Activated CD4-positive, CD25-positive, alpha-beta regulatory T cell (primary cell): Measurements from ENCODE around the gene KLF11.
"Not testable (repeated sequence)": the region's sequence is repeated elsewhere in the genome, so short reads cannot be mapped to it uniquely, and the experiment has no call there.

Source experiments
- DNase-seq, 4 experiments: peaks; one replicate each; lab custom pipeline; 2025; lab: John Stamatoyannopoulos, UW

KLF11 gene

GRCh38 chr2:10085043-10085667 is 41.8 kb downstream of the KLF11 start:
- DNase-seq = no peak

DNA sequence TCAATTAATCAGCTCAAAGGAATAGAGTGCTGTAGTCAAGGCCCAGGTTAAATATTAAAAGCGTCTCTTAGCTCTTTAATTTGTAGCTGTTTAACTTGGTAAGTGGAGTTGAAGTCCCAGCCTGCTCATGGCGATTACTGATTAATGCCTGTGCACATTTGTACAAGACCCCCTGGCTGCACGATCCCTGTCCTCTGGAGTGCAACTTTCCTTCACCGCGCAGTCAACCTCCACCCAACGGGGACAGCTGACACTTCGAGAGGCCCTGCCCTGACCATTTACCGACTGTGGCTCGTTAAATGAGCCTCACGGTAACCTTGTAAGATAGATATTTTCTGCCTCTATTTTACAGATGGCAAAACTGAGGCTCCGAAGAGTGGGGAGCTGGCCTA is 42.3 kb downstream of the KLF11 start:
- no peak for DNase-seq

DNA sequence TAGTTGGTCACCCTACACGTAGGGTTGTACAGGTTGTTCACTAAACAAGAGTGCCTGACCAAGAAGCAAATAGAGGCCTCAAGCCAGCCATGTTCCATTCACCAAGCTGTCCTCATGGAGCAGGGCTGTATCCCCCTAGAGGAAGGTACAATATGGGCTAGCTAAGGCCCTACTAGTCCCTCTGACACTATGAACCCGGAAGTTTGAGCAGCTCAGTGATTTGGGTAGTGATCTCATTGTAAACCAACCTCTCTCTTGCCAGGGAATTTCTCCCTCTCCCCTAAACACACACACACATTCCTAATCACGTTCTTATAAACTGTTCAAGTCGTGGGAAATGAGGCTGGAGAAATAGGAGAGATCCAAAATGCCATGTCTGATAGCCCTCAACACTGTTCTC is 43.6 kb downstream of the KLF11 start:
- DNase-seq = no peak

DNA sequence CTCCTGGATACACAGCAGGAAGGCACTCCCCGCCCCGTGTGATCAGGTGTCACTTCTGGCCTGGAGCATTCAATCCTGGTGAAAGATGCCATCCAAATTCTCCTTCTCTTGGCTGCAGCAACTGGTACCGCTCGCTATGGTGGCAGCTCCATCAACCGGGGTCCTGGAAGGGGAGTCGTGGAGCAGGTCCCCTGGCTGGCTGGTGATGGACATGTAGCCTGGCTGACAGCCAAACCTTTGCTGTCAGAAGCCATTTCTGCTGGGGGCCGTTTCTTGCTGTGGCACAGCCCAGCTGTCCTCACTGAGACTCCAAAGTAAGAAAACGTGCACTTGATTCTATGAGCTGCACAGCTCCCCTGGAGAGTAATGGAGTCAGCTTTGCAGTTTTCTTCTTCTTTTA is 44.0 kb downstream of the KLF11 start:
- DNase-seq = no peak

- no peak for DNase-seq
These were observed 46.3 kb downstream of the KLF11 start for GRCh38 chr2:10089565-10090190.

- no peak for DNase-seq
These were observed 48.0 kb downstream of the KLF11 start for GRCh38 chr2:10091182-10091888.

- not testable (repeated sequence) for DNase-seq
These were observed 48.5 kb downstream of the KLF11 start for GRCh38 chr2:10091889-10092244.

DNA sequence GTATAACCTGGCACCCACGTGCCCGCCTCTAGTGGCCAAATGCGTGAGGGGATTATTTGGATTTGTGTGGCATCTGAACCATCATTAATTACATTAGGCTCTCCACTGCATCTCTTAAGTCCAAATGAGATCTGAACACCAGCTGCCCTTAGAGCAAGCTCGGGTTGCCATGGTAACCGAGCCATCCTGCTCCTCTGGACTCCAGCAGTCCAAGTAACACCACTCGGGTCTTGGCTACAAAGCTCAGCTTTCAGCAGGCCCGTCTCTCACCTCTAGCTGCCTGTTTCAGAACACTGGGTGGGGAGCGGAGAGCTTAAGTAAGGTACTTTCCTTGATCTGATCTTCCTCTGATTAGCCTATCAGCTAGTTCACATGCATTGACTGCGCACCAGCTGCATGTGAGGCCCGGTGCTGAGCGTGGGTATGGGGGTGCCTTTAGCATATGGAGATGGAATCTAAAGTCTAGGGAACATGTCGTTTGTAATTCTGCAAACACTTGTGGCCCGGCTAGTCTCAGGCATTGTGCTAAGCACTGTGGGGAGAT is 51.0 kb downstream of the KLF11 start:
- DNase-seq = no peak

GRCh38 chr2:10095175-10095574 is 51.8 kb downstream of the KLF11 start:
- no peak for DNase-seq

GRCh38 chr2:10096641-10097040 is 53.3 kb downstream of the KLF11 start:
- no peak for DNase-seq

DNA sequence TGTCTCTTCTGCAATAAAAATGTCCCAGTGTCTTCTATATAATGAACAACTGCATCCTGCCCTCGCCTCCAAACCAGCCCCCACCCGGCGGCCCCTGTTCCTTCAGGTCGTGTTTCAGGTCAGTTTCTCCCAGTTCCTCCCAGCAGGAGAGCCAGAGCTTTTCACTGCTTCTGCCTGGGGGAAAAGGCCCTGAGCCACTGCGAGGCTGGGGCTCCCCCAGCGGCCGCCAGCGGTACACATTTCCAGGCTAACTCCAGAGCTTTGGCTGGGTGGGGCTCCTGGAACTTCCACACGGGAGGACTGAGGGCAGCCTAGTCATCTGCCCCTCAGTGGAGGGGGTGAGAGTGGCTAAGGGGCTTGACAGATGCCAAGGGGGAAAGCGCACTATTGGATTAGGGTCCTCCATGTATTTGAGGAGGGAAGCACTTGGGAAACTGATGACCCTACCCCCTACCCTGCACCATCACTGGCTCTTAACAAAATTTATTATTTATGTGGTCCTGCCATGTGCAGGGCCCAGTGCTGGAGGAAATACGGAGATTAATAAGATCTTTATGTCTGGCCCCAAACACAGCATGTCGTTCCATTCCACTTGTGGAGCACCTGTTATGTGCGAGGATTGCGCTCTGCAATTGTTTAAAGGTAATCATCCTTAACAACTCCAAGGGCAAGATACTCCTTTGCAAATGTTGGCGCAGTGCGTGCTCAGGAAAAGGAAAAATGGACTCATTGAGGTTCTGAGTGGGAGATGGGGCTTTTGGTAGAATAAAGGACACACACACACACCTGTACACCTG is 54.2 kb downstream of the KLF11 start:
- no peak for DNase-seq

DNA sequence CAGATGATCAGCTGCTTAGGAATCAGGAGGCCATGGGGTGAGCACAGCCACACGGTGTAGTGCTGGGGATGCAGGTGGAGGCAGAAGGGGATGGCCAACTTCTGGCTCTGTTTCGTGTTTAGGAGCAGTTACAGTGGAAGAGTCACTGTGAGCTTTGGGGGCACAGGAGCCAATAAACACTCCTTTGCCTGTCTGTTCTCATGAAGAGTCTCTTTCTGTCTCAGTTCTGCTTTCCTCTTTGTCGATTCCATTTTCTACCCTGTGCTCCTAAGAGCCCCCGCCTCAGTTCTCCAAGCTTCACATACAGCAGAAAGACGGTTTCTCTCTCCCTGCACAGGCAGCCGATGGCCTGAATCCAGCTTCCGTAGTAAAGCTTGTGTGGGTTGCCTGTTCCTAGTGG is 58.1 kb downstream of the KLF11 start:
- no peak for DNase-seq

GRCh38 chr2:10103179-10103578 is 59.8 kb downstream of the KLF11 start:
- no peak for DNase-seq
